Measurements from ENCODE around the gene AHRR.

Gene AHRR

GRCh38 chr5:431001-431710 is 109.6 kb downstream of the AHRR start:
- DNase-seq = peak in 1 of 2 donors; percentile 10

GRCh38 chr5:431711-432050 is 110.2 kb downstream of the AHRR start:
- DNase-seq = no peak

GRCh38 chr5:432201-432927 is 110.8 kb downstream of the AHRR start:
- no peak for DNase-seq

GRCh38 chr5:432928-433791 is 111.6 kb downstream of the AHRR start:
- no peak for DNase-seq

GRCh38 chr5:433836-434235 is 112.3 kb downstream of the AHRR start:
- no peak for DNase-seq

- no peak for DNase-seq
Observed at GRCh38 chr5:434443-435146, 113.1 kb downstream of the AHRR start.

GRCh38 chr5:435156-435790 is 113.8 kb downstream of the AHRR start:
- no peak for DNase-seq

- DNase-seq = no peak
Observed at GRCh38 chr5:435961-436640, 114.6 kb downstream of the AHRR start.

GRCh38 chr5:436641-436975 is 115.1 kb downstream of the AHRR start:
- DNase-seq = no peak

- no peak for DNase-seq
Observed at GRCh38 chr5:437281-437771, 115.8 kb downstream of the AHRR start.

GRCh38 chr5:438481-438981 is 117.0 kb downstream of the AHRR start:
- no peak for DNase-seq

GRCh38 chr5:439181-439580 is 117.7 kb downstream of the AHRR start:
- DNase-seq = no peak

- no peak for DNase-seq
Observed at GRCh38 chr5:439636-440035, 118.1 kb downstream of the AHRR start.

GRCh38 chr5:440401-441201 is 119.1 kb downstream of the AHRR start:
- no peak for DNase-seq

- DNase-seq = no peak
Observed at GRCh38 chr5:441996-442334, 120.5 kb downstream of the AHRR start.

GRCh38 chr5:442335-443238 is 121.1 kb downstream of the AHRR start, which contains the start of gene EXOC3:
Gene EXOC3 (plus strand): TSS chr5:443176. CDS start chr5:446206, 3,030 bp downstream.
- DNase-seq = peak in 1 of 2 donors; percentile 43

- DNase-seq = no peak
Observed at GRCh38 chr5:443239-444151, 122.0 kb downstream of the AHRR start.

- DNase-seq = no peak
Observed at GRCh38 chr5:444226-444625, 122.7 kb downstream of the AHRR start.

- no peak for DNase-seq
Observed at GRCh38 chr5:445591-445990, 124.1 kb downstream of the AHRR start.
